ENCODE results near the gene HTR3B. TPM values are rescaled to one million over a fixed set of nuclear protein-coding genes. Genes with fewer than 3 reads are reported as not detected.

The HTR3B gene
- total RNA-seq, 1 donor from 2014 or later: not detected

- no peaks in the 10 kb centered on the region for H3K9me3 Mint-ChIP-seq (ENCODE audit: low read depth)
- no peak for TF ChIP-seq CTCF (IDR thresholded peaks at IDR 0.05)
- no peak overlapping the region for H3K27ac Mint-ChIP-seq (ENCODE audit: unreplicated experiment)
- H3K27me3 Mint-ChIP-seq (ENCODE audit: low read depth): peaks cover 70% of the 10 kb centered on the region
- no peak for DNase-seq (ENCODE audit: low spot score)
- H3K4me1 Mint-ChIP-seq (ENCODE audit: low read depth): no peaks in the 10 kb centered on the region
- no peak overlapping the region for H3K4me3 Mint-ChIP-seq (ENCODE audit: unreplicated experiment)
- H3K36me3 Mint-ChIP-seq (ENCODE audit: low read depth): no peaks in the 10 kb centered on the region
Measured at GRCh38 chr11:113980785-113981184, 76.2 kb downstream of the HTR3B start.

DNA sequence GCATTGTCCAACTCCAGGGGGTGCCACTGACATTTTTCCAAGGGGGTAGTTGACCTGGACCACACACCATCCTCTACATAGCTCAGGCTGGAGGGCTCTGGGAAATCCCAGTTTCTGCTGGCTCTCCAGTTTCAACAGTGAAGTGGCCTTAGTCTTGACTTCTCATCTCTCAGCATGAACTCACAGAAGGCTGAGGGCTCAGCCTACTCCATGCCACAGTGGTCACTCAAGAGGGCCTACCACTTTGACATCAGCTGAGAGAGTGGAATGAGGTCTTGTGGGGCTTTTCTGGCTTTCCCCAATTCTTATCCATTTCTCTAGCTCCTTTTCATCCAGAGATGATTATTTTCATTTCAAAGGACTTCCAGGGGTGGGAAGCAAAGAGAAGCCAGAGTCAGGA lies 77.7 kb downstream of the HTR3B start:
- no peaks in the 10 kb centered on the region for H3K9me3 Mint-ChIP-seq (ENCODE audit: low read depth)
- H3K36me3 Mint-ChIP-seq (ENCODE audit: low read depth): no peaks in the 10 kb centered on the region
- H3K4me3 Mint-ChIP-seq (ENCODE audit: unreplicated experiment): no peak overlapping the region
- peaks cover 66% of the 10 kb centered on the region for H3K27me3 Mint-ChIP-seq (ENCODE audit: low read depth)
- H3K4me1 Mint-ChIP-seq (ENCODE audit: low read depth): no peaks in the 10 kb centered on the region
- no peak for DNase-seq (ENCODE audit: low spot score)
- TF ChIP-seq CTCF (IDR thresholded peaks at IDR 0.05): no peak
- H3K27ac Mint-ChIP-seq (ENCODE audit: unreplicated experiment): no peak overlapping the region

DNA sequence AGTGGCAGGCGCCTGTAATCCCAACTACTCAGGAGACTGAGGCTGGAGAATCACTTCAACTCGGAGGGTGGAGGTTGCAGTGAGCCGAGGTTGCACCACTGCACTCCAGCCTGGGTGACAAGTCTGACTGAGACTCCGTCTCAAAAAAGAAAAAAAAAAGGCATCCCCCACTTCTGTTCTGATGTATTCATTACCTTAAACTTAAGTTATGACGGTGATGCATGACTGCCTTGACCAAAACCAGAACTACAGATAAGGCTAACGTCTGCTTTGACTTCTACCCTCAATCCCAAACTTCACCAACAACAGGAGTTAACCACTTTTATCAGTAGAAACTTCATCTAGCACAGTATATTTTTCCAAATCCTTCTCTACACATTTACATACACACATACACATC lies 80.2 kb downstream of the HTR3B start:
- Mint-ChIP-seq H3K36me3 (ENCODE audit: low read depth) (no peaks in the 10 kb centered on the region), H3K27me3 (ENCODE audit: low read depth) (peaks cover 54% of the 10 kb centered on the region), H3K9me3 (ENCODE audit: low read depth) (no peaks in the 10 kb centered on the region), H3K4me3 (ENCODE audit: unreplicated experiment) (no peak overlapping the region), H3K27ac (ENCODE audit: unreplicated experiment) (no peak overlapping the region), H3K4me1 (ENCODE audit: low read depth) (no peaks in the 10 kb centered on the region)
- TF ChIP-seq CTCF (IDR thresholded peaks at IDR 0.05): no peak
- no peak for DNase-seq (ENCODE audit: low spot score)

- H3K36me3 Mint-ChIP-seq (ENCODE audit: low read depth): no peaks in the 10 kb centered on the region
- H3K27ac Mint-ChIP-seq (ENCODE audit: unreplicated experiment): no peak overlapping the region
- peaks cover 43% of the 10 kb centered on the region for H3K27me3 Mint-ChIP-seq (ENCODE audit: low read depth)
- H3K4me1 Mint-ChIP-seq (ENCODE audit: low read depth): no peaks in the 10 kb centered on the region
- no peak for DNase-seq (ENCODE audit: low spot score)
- no peaks in the 10 kb centered on the region for H3K9me3 Mint-ChIP-seq (ENCODE audit: low read depth)
- TF ChIP-seq CTCF (IDR thresholded peaks at IDR 0.05): no peak
- H3K4me3 Mint-ChIP-seq (ENCODE audit: unreplicated experiment): no peak overlapping the region
Measured at GRCh38 chr11:113985906-113986305, 81.3 kb downstream of the HTR3B start.

DNA sequence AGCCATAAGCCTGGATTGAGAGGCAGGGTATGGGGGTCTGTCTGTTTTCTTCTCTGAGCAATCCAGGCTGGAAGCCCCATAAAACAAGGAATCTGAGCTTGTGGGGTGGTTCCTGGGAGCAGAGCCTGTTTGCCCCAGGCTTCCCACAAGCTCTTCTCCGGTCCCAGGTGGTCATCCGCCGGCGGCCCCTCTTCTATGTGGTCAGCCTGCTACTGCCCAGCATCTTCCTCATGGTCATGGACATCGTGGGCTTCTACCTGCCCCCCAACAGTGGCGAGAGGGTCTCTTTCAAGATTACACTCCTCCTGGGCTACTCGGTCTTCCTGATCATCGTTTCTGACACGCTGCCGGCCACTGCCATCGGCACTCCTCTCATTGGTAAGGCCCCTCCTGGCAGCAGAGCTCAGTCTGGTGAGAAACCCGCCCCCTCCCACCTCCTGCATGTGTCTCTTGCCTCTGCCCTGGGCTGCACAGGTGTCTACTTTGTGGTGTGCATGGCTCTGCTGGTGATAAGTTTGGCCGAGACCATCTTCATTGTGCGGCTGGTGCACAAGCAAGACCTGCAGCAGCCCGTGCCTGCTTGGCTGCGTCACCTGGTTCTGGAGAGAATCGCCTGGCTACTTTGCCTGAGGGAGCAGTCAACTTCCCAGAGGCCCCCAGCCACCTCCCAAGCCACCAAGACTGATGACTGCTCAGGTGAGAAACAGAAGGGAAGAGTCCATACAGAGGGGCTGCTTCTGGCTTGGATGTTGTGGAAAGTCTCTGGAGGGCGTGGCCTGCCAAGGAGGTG lies 82.0 kb downstream of the HTR3B start:
- no peak overlapping the region for H3K27ac Mint-ChIP-seq (ENCODE audit: unreplicated experiment)
- H3K9me3 Mint-ChIP-seq (ENCODE audit: low read depth): no peaks in the 10 kb centered on the region
- DNase-seq (ENCODE audit: low spot score): no peak
- H3K4me3 Mint-ChIP-seq (ENCODE audit: unreplicated experiment): no peak overlapping the region
- peaks cover 38% of the 10 kb centered on the region for H3K27me3 Mint-ChIP-seq (ENCODE audit: low read depth)
- no peak for TF ChIP-seq CTCF (IDR thresholded peaks at IDR 0.05)
- no peaks in the 10 kb centered on the region for H3K36me3 Mint-ChIP-seq (ENCODE audit: low read depth)
- H3K4me1 Mint-ChIP-seq (ENCODE audit: low read depth): no peaks in the 10 kb centered on the region
